Activated CD4-positive, alpha-beta T cell treated with anti-CD3 and anti-CD28 coated beads, Interleukin-10, Interleukin-2, amounts not matched to agents 100 ng/mL and 50 ng/mL, durations not matched to agents 16 hours and 8 hours (primary cell): ENCODE data around the gene MEGF11.
"Not testable (repeated sequence)": the region's sequence is repeated elsewhere in the genome, so short reads cannot be mapped to it uniquely, and the experiment has no call there.

Experiments used
- DNase-seq: peaks from one replicate; pipeline ENCODE4 v3.0.0-alpha.2; 2020

The MEGF11 gene

GRCh38 chr15:65869954-65870871 lies 383.3 kb downstream of the MEGF11 start:
- DNase-seq: peak; percentile 33

GRCh38 chr15:65869126-65869953 lies 384.2 kb downstream of the MEGF11 start, which contains the start of gene RAB11A:
RAB11A (plus strand) TSS chr15:65869491; CDS start chr15:65869586, 95 bp downstream.
- DNase-seq: peak; percentile 98

- DNase-seq: no peak
Observed at GRCh38 chr15:65868546-65869125, 384.9 kb downstream of the MEGF11 start.

- DNase-seq: not testable (repeated sequence)
Observed at GRCh38 chr15:65867933-65868332, 385.6 kb downstream of the MEGF11 start.

- no peak for DNase-seq
Observed at GRCh38 chr15:65867244-65867643, 386.3 kb downstream of the MEGF11 start.

GRCh38 chr15:65863106-65863505 lies 390.4 kb downstream of the MEGF11 start:
- DNase-seq: no peak

- DNase-seq: peak; percentile 80
Observed at GRCh38 chr15:65862682-65863081, 390.9 kb downstream of the MEGF11 start.

- peak; percentile 29 for DNase-seq
Observed at GRCh38 chr15:65857718-65858402, 395.7 kb downstream of the MEGF11 start.

- peak; percentile 79 for DNase-seq
Observed at GRCh38 chr15:65856821-65857455, 396.6 kb downstream of the MEGF11 start.

- no peak for DNase-seq
Observed at GRCh38 chr15:65851981-65852380, 401.6 kb downstream of the MEGF11 start.

- no peak for DNase-seq
Observed at GRCh38 chr15:65847989-65848388, 405.6 kb downstream of the MEGF11 start.

- DNase-seq: no peak
Observed at GRCh38 chr15:65845826-65846519, 407.6 kb downstream of the MEGF11 start.
